ENCODE measurements around the gene CCIN. TPM values are rescaled to one million over a fixed set of nuclear protein-coding genes. Genes with fewer than 3 reads are reported as not detected.

CCIN gene
- total and polyA plus RNA-seq, 9 of the 15 experiments (the other 6 are each of a cell fraction or from before 2014, with no cell fraction given), result not detected

- no peak for TF ChIP-seq RERE (CRISPR knock-in tag; IDR thresholded peaks at IDR 0.05; ENCODE audit: borderline replicate concordance)
- no peak for TF ChIP-seq YBX1 (IDR thresholded peaks at IDR 0.05)
- no peak for TF ChIP-seq MXI1 (IDR thresholded peaks at IDR 0.05; ENCODE audit: low read depth, low read length)
- no peak for TF ChIP-seq HBP1 (CRISPR knock-in tag; IDR thresholded peaks at IDR 0.05)
- TF ChIP-seq ZNF217 (CRISPR knock-in tag; IDR thresholded peaks at IDR 0.05), result no peak
- TF ChIP-seq EGR1 (conservative IDR thresholded peaks at IDR 0.05), result no peak
- no peak for TF ChIP-seq MCM7 (IDR thresholded peaks at IDR 0.05)
These were observed 19.0 kb downstream of the CCIN start (continued) for GRCh38 chr9:36188212-36188611.

Data from K562 (cell line).